ENCODE data around the gene KRT9. TPM values are rescaled to one million over a fixed set of nuclear protein-coding genes. Genes with fewer than 3 reads are reported as not detected.

KRT9 gene
- total RNA-seq, 1 experiment from 2014 or later = not detected

- Histone ChIP-seq H3F3A (ENCODE audit: low read length, unreplicated experiment) (no peaks in the 10 kb centered on the region), H3K9me3 (ENCODE audit: low read length) (no peaks in the 10 kb centered on the region), H2AFZ (ENCODE audit: low read length) (no peak overlapping the region), H3K4me1 (ENCODE audit: insufficient read depth, low read length) (peaks cover 17% of the 10 kb centered on the region), H3K79me2 (ENCODE audit: low read length) (no peaks in the 10 kb centered on the region), H3K4me2 (ENCODE audit: low read length) (no peak overlapping the region), H3K27me3 (ENCODE audit: low read length) (no peaks in the 10 kb centered on the region), H3K9me2 (replicated peaks; ENCODE audit: low read length) (no peaks in the 10 kb centered on the region), H3K27ac (ENCODE audit: low read length) (no peak overlapping the region), H3K36me3 (ENCODE audit: low read depth, low read length) (no peaks in the 10 kb centered on the region), H3K9ac (ENCODE audit: low read length) (no peak overlapping the region), H4K20me1 (ENCODE audit: low read length) (no peaks in the 10 kb centered on the region), H3K4me3 (ENCODE audit: low read length) (no peak overlapping the region)
- POLR2A ChIA-PET (ENCODE audit: unreplicated experiment) = no interaction called here
- CTCF ChIA-PET = no interaction called here
- no peak for ATAC-seq
- BruUV-seq (replicated peaks) = no TSS peak
- TF ChIP-seq EZH2 (IDR thresholded peaks at IDR 0.05; ENCODE audit: low read length, unreplicated experiment) = no peak
- no peak for TF ChIP-seq CTCF (conservative IDR thresholded peaks at IDR 0.05; ENCODE audit: low read depth, low read length)
- intact Hi-C loops (cut with micrococcal nuclease) = no loop called here
- DNase-seq = no peak
Measured at GRCh38 chr17:41553987-41554680, 17.7 kb downstream of the KRT9 start.

GRCh38 chr17:41553176-41553575 is 18.7 kb downstream of the KRT9 start:
- no peak overlapping the region for H3K27ac ChIP-seq (ENCODE audit: low read length)
- peaks cover 26% of the 10 kb centered on the region for H3K4me1 ChIP-seq (ENCODE audit: insufficient read depth, low read length)
- H3K79me2 ChIP-seq (ENCODE audit: low read length) = no peaks in the 10 kb centered on the region
- ChIA-PET CTCF (interaction anchor here (0.6 kb wide), 1 partner anchor 34 kb away, joined by 19 read pairs; the partner anchor contains the start of gene KRT15), POLR2A (ENCODE audit: unreplicated experiment) (no interaction called here)
- no peaks in the 10 kb centered on the region for H3F3A ChIP-seq (ENCODE audit: low read length, unreplicated experiment)
- BruUV-seq (replicated peaks) = no TSS peak
- ATAC-seq (no peak), DNase-seq (no peak)
- H3K36me3 ChIP-seq (ENCODE audit: low read depth, low read length) = no peaks in the 10 kb centered on the region
- H3K4me3 ChIP-seq (ENCODE audit: low read length) = no peak overlapping the region
- TF ChIP-seq EZH2 (IDR thresholded peaks at IDR 0.05; ENCODE audit: low read length, unreplicated experiment) (no peak), CTCF (conservative IDR thresholded peaks at IDR 0.05; ENCODE audit: low read depth, low read length) (no peak), EZH2phosphoT487 (IDR thresholded peaks at IDR 0.05; ENCODE audit: borderline replicate concordance, low read length) (no peak)
- H3K9me3 ChIP-seq (ENCODE audit: low read length) = no peaks in the 10 kb centered on the region
- no peak overlapping the region for H2AFZ ChIP-seq (ENCODE audit: low read length)
- H3K9me2 ChIP-seq (replicated peaks; ENCODE audit: low read length) = no peaks in the 10 kb centered on the region
- no peak overlapping the region for H3K4me2 ChIP-seq (ENCODE audit: low read length)
- intact Hi-C loops (cut with micrococcal nuclease) = no loop called here
- H3K9ac ChIP-seq (ENCODE audit: low read length) = no peak overlapping the region
- no peaks in the 10 kb centered on the region for H4K20me1 ChIP-seq (ENCODE audit: low read length)
- H3K27me3 ChIP-seq (ENCODE audit: low read length) = no peaks in the 10 kb centered on the region

GRCh38 chr17:41552455-41552854 is 19.4 kb downstream of the KRT9 start:
- H3K9me2 ChIP-seq (replicated peaks; ENCODE audit: low read length) = no peaks in the 10 kb centered on the region
- CTCF ChIA-PET = no interaction called here
- H3K9ac ChIP-seq (ENCODE audit: low read length) = no peak overlapping the region
- ATAC-seq = no peak
- no peak for TF ChIP-seq CTCF (conservative IDR thresholded peaks at IDR 0.05; ENCODE audit: low read depth, low read length)
- TF ChIP-seq EZH2 (IDR thresholded peaks at IDR 0.05; ENCODE audit: low read length, unreplicated experiment) = no peak
- TF ChIP-seq EZH2phosphoT487 (IDR thresholded peaks at IDR 0.05; ENCODE audit: borderline replicate concordance, low read length) = no peak
- no peaks in the 10 kb centered on the region for H3K79me2 ChIP-seq (ENCODE audit: low read length)
- DNase-seq = no peak
- H3K27ac ChIP-seq (ENCODE audit: low read length) = no peak overlapping the region
- no peaks in the 10 kb centered on the region for H3K27me3 ChIP-seq (ENCODE audit: low read length)
- H3K36me3 ChIP-seq (ENCODE audit: low read depth, low read length) = no peaks in the 10 kb centered on the region
- POLR2A ChIA-PET (ENCODE audit: unreplicated experiment) = no interaction called here
- BruUV-seq (replicated peaks) = no TSS peak
- intact Hi-C loops (cut with micrococcal nuclease) = no loop called here
- H3F3A ChIP-seq (ENCODE audit: low read length, unreplicated experiment) = no peaks in the 10 kb centered on the region
- no peaks in the 10 kb centered on the region for H3K9me3 ChIP-seq (ENCODE audit: low read length)
- H2AFZ ChIP-seq (ENCODE audit: low read length) = no peak overlapping the region
- no peak overlapping the region for H3K4me3 ChIP-seq (ENCODE audit: low read length)
- no peaks in the 10 kb centered on the region for H4K20me1 ChIP-seq (ENCODE audit: low read length)
- H3K4me1 ChIP-seq (ENCODE audit: insufficient read depth, low read length) = peaks cover 31% of the 10 kb centered on the region
- no peak overlapping the region for H3K4me2 ChIP-seq (ENCODE audit: low read length)
